HepG2 (cell line): ENCODE measurements around the gene VWA3B. TPM values are rescaled to one million over a fixed set of nuclear protein-coding genes. Genes with fewer than 3 reads are reported as not detected.

Source experiments
- ATAC-seq: fragments of 200-7000 bp; cut with Tn5 transposase; 3 replicates; pipeline ENCODE4 v1.9.1; 2020; ENCODE audit warnings: mild to moderate bottlenecking, moderate library complexity
- BruUV-seq: library from RNA; stranded (reverse); fragments of 400-500 nt; replicated peaks from 2 replicates; lab custom pipeline; 2021; lab: Mats Ljungman, UMichigan
- CTCF ChIA-PET: fragments of 300-600 bp; formaldehyde crosslinking; extraction: SDS; loops from one replicate; lab custom pipeline; 2021; ENCODE audit warnings: low total read pairs, inconsistent platforms, low intra/inter-chr PET ratio; lab: Yijun Ruan, JAX
- POLR2A ChIA-PET: fragments of 350-600 bp; sonication (Branson Sonifier 250); formaldehyde crosslinking; loops from one replicate; lab custom pipeline; 2020; ENCODE audit warnings: antibody characterized with exemption, inconsistent platforms; lab: Yijun Ruan, JAX
- DNase-seq: peaks from one replicate; pipeline ENCODE4 v3.0.0-alpha.2; 2015; ENCODE audit warnings: low spot score
- FAIRE-seq: peaks from 3 replicates; lab custom pipeline; 2011; peaks lifted over from hg19 to GRCh38; lab: Jason Lieb, UNC
- H2AFZ ChIP-seq: one replicate; pipeline ENCODE4 v1.6.1; 2011; ENCODE audit warnings: low read length, inconsistent platforms
- H3K27ac ChIP-seq: fragments of 300-600 bp; 3 replicates; pipeline ENCODE4 v1.8.0; 2011; ENCODE audit warnings: mixed run types, mild to moderate bottlenecking, mixed read lengths, low read length, inconsistent platforms; ENCODE audit not compliant: insufficient read depth; ENCODE audit errors: extremely low read length
- H3K27me3 ChIP-seq, 2 experiments: fragments of 200-600 bp in 1 of 2; 2 replicates in 1 of 2; 3 replicates in 1 of 2; pipeline versions ENCODE4 v1.6.0 to v1.8.0; 2011; ENCODE audit warnings: low read length in 2 of 2, mild to moderate bottlenecking in 2 of 2, moderate library complexity in 2 of 2, inconsistent platforms in 1 of 2; ENCODE audit not compliant: insufficient read depth in 2 of 2, control insufficient read depth in 1 of 2
- H3K36me3 ChIP-seq, 2 experiments: fragments of 200-600 bp in 1 of 2; replicated peaks in 1 of 2; 2 replicates in 1 of 2; 3 replicates in 1 of 2; pipeline versions ENCODE4 v1.5.1 to v1.8.0; 2011; ENCODE audit warnings: low read length in 2 of 2, inconsistent platforms in 1 of 2; ENCODE audit not compliant: insufficient read depth in 2 of 2, control insufficient read depth in 1 of 2
- H3K4me1 ChIP-seq: 2 replicates; pipeline ENCODE4 v1.5.1; 2012; ENCODE audit warnings: low read length, inconsistent platforms; ENCODE audit not compliant: insufficient read depth
- H3K4me2 ChIP-seq: 2 replicates; pipeline ENCODE4 v1.6.0; 2011; ENCODE audit warnings: low read depth, low read length, inconsistent platforms
- H3K4me3 ChIP-seq, 3 experiments: fragments of 200-600 bp in 1 of 3; sonication (generic), shearing (Covaris generic) in 1 of 3; replicated peaks in 1 of 3; 2 replicates each; pipeline ENCODE4 v1.5.1; 2011 to 2016; ENCODE audit warnings: low read length in 3 of 3, inconsistent platforms in 2 of 3, low read depth in 2 of 3, mild to moderate bottlenecking in 2 of 3, control low read depth in 1 of 3, mixed read lengths in 1 of 3; ENCODE audit not compliant: insufficient read depth in 1 of 3
- H3K79me2 ChIP-seq: one replicate; pipeline ENCODE4 v1.6.1; 2011; ENCODE audit warnings: low read length, inconsistent platforms; ENCODE audit not compliant: insufficient read depth
- H3K9ac ChIP-seq: 2 replicates; pipeline ENCODE4 v1.6.0; 2011; ENCODE audit warnings: mild to moderate bottlenecking, low read depth, low read length, inconsistent platforms; ENCODE audit not compliant: insufficient read depth
- H3K9me3 ChIP-seq: 2 replicates; pipeline ENCODE4 v1.5.1; 2012; ENCODE audit warnings: mild to moderate bottlenecking, low read length
- H4K20me1 ChIP-seq: 2 replicates; pipeline ENCODE4 v1.6.0; 2011; ENCODE audit warnings: inconsistent platforms, mild to moderate bottlenecking, low read length, moderate library complexity; ENCODE audit not compliant: insufficient read depth
- ARID2 ChIP-seq: sonication (generic); formaldehyde crosslinking; IDR thresholded peaks from 2 replicates; pipeline ENCODE4 v1.8.1; 2022; ENCODE audit warnings: mild to moderate bottlenecking, missing genetic modification reagents, borderline replicate concordance
- CREB1 ChIP-seq, 2 experiments: fragments of 450-650 bp in 1 of 2; IDR thresholded peaks; 2 replicates each; pipeline ENCODE4 v1.6.1; 2016 to 2017; ENCODE audit warnings: control low read depth in 1 of 2, mild to moderate bottlenecking in 1 of 2, missing compliant biosample characterization in 1 of 2, missing genetic modification characterization in 1 of 2
- FOXJ3 ChIP-seq: sonication (generic); formaldehyde crosslinking; IDR thresholded peaks from 2 replicates; pipeline ENCODE4 v1.4.0; 2020; ENCODE audit warnings: missing genetic modification reagents, mild to moderate bottlenecking, borderline replicate concordance
- HOXA7 ChIP-seq: sonication (generic); formaldehyde crosslinking; IDR thresholded peaks from 2 replicates; pipeline ENCODE4 v1.8.1; 2022; ENCODE audit warnings: mild to moderate bottlenecking, missing genetic modification reagents, moderate library complexity
- NFIB ChIP-seq: sonication (generic); formaldehyde crosslinking; IDR thresholded peaks from 2 replicates; pipeline ENCODE4 v1.9.0; 2021; ENCODE audit warnings: missing genetic modification reagents, mild to moderate bottlenecking, borderline replicate concordance
- POLR2AphosphoS2 ChIP-seq: IDR thresholded peaks from 2 replicates; pipeline ENCODE4 v1.6.1; 2011; ENCODE audit warnings: low read depth, low read length, improper control_type of control experiment
- SRSF1 ChIP-seq: fragments of 200-400 bp; formaldehyde crosslinking; optimal IDR thresholded peaks from 2 replicates; pipeline ENCODE3; 2017; ENCODE audit warnings: mild to moderate bottlenecking, low read depth, low read length, moderate library complexity
- TFDP2 ChIP-seq: sonication (generic); formaldehyde crosslinking; IDR thresholded peaks from 2 replicates; pipeline ENCODE4 v1.4.0; 2020; ENCODE audit warnings: missing genetic modification reagents
- ZBTB25 ChIP-seq: IDR thresholded peaks from 2 replicates; pipeline ENCODE4 v1.6.1; 2018; ENCODE audit warnings: missing genetic modification reagents
- ZBTB42 ChIP-seq: sonication (generic); formaldehyde crosslinking; IDR thresholded peaks from 2 replicates; pipeline ENCODE4 v1.5.0; 2020; ENCODE audit warnings: mild to moderate bottlenecking, missing genetic modification reagents
- ZFYVE20 ChIP-seq: sonication (generic); formaldehyde crosslinking; IDR thresholded peaks from 2 replicates; pipeline ENCODE4 v1.8.0; 2023; ENCODE audit warnings: low read depth, mild to moderate bottlenecking, moderate library complexity, missing genetic modification reagents, borderline replicate concordance
- ZNF225 ChIP-seq: sonication (generic); formaldehyde crosslinking; IDR thresholded peaks from 2 replicates; pipeline ENCODE4 v1.4.0; 2020; ENCODE audit warnings: mild to moderate bottlenecking, missing genetic modification reagents
- ZNF646 ChIP-seq: sonication (generic); formaldehyde crosslinking; IDR thresholded peaks from 2 replicates; pipeline ENCODE4 v1.9.0; 2021; ENCODE audit warnings: mild to moderate bottlenecking, missing genetic modification reagents
- ZNF740 ChIP-seq: sonication (generic); formaldehyde crosslinking; IDR thresholded peaks from 2 replicates; pipeline ENCODE4 v1.4.0; 2020; ENCODE audit warnings: missing genetic modification reagents
- WGBS: methylation state at CpG from one replicate; pipeline ENCODE4 v1.1.6; 2017; ENCODE audit warnings: low lambda C conversion rate; 5-methylcytosine and 5-hydroxymethylcytosine counted together
- in situ Hi-C: cut with HindIII; loops from 2 replicates; pipeline ENCODE4 v1.10.0; 2017; ENCODE audit warnings: low pct_unique_long_range_greater_than_20kb; ENCODE audit not compliant: extremely low pct_ligation_motif_present
- intact Hi-C: fragments of 100-400 bp; cut with micrococcal nuclease; formaldehyde crosslinking; loops from one replicate; pipeline ENCODE4 v1.10.0; 2022; ENCODE audit not compliant: unreplicated experiment
- polyA plus RNA-seq, 8 experiments: library from polyadenylated mRNA; depleted of rRNA in 3 of 8; stranded (reverse) in 7 of 8; unstranded in 1 of 8; fragments of >200 nt; fragmentation: Illumina TruSeq in 4 of 8; extraction: Trizol in 4 of 8; gene quantifications; 2 replicates each; pipeline versions ENCODE4 v1.2.1 to v1.2.3, GENCODE V29; 2011 to 2016; ENCODE audit warnings: low read depth in 4 of 8, missing spikeins in 1 of 8, mixed read lengths in 1 of 8; ENCODE audit not compliant: insufficient read depth in 1 of 8
- total RNA-seq, 5 experiments: library from RNA; depleted of rRNA; stranded (reverse); fragments of >200 nt; fragmentation: Illumina TruSeq; extraction: Trizol; gene quantifications; 2 replicates each; pipeline ENCODE4 v1.2.3, GENCODE V29; 2016; ENCODE audit warnings: low read depth in 1 of 5

VWA3B gene
- total and polyA plus RNA-seq, 2 of the 13 experiments (the other 11 are each of a cell fraction or from before 2014, with no cell fraction given): not detected

- TF ChIP-seq NFIB: no peak
- no peak for TF ChIP-seq SRSF1
- no peak for TF ChIP-seq ZFYVE20 (CRISPR knock-in tag)
Measured at GRCh38 chr2:98185801-98186200, 98.8 kb downstream of the VWA3B start (continued).

- H3K4me2 ChIP-seq: no peak overlapping the region
- no peak for DNase-seq
- H3K27ac ChIP-seq: no peak overlapping the region
- ChIA-PET POLR2A (no interaction called here), CTCF (no interaction called here)
- FAIRE-seq: no peak
- H3K4me1 ChIP-seq: no peaks in the 10 kb centered on the region
- no TSS peak for BruUV-seq
- WGBS: 51% methylated on average over 7 of the region's 9 CpGs
- TF ChIP-seq HOXA7: 0 out of 2 replicates have a peak, but pooled peaks have one; percentile 4
- no peak for TF ChIP-seq ZBTB42 (CRISPR knock-in tag)
- TF ChIP-seq ZNF740 (CRISPR knock-in tag): no peak
- TF ChIP-seq CREB1 (IDR thresholded peaks at IDR 0.05): peak; percentile 18; the same call in 1 of the 2 replicates
- TF ChIP-seq CREB1 (CRISPR knock-in tag; IDR thresholded peaks at IDR 0.05): no peak
- TF ChIP-seq ZBTB25 (CRISPR knock-in tag): no peak
- no peak for TF ChIP-seq ZNF646 (CRISPR knock-in tag)
- TF ChIP-seq POLR2AphosphoS2: no peak
- TF ChIP-seq FOXJ3 (CRISPR knock-in tag): no peak
- TF ChIP-seq TFDP2 (CRISPR knock-in tag): no peak
- TF ChIP-seq ZNF225 (CRISPR knock-in tag): no peak
- TF ChIP-seq ARID2 (CRISPR knock-in tag): no peak
- no peak for ATAC-seq
- H4K20me1 ChIP-seq: no peaks in the 10 kb centered on the region
- no peak overlapping the region for H3K9ac ChIP-seq
- peaks cover 3 to 32% of the 10 kb centered on the region in 2 experiments; a peak in 3 of 5 replicates for H3K27me3 ChIP-seq
- no peak overlapping the region for H3K4me3 ChIP-seq
- intact Hi-C loops (no loop called here), in situ Hi-C loops (no loop called here)
- H3K36me3 ChIP-seq: no peaks in the 10 kb centered on the region
- H2AFZ ChIP-seq: no peak overlapping the region
- no peaks in the 10 kb centered on the region for H3K9me3 ChIP-seq
- H3K79me2 ChIP-seq: no peaks in the 10 kb centered on the region
Measured at GRCh38 chr2:98187194-98187593, 100.2 kb downstream of the VWA3B start.
